OCI-LY1 (cell line): ENCODE data around the gene EXOC7.

ENCODE experiments used
- H2AFZ ChIP-seq: fragments of 200-600 bp; sonication (generic), shearing (Covaris generic); 2 replicates; pipeline ENCODE4 v1.6.0; 2014; ENCODE audit warnings: antibody characterized with exemption, mild to moderate bottlenecking, low read length
- H3F3A ChIP-seq: fragments of 200-600 bp; sonication (generic), shearing (Covaris generic); 2 replicates; pipeline ENCODE4 v1.6.0; 2014; ENCODE audit warnings: mild to moderate bottlenecking, antibody characterized with exemption, low read length, moderate library complexity; ENCODE audit not compliant: insufficient read depth
- H3K27ac ChIP-seq: fragments of 200-600 bp; sonication (generic); 2 replicates; pipeline ENCODE4 v1.5.1; 2014; ENCODE audit warnings: low read length, mixed run types, mild to moderate bottlenecking, low read depth; ENCODE audit not compliant: poor library complexity, severe bottlenecking
- H3K27me3 ChIP-seq: fragments of 200-600 bp; sonication (generic); 2 replicates; pipeline ENCODE4 v1.6.0; 2014; ENCODE audit warnings: antibody characterized with exemption, mild to moderate bottlenecking, low read length, moderate library complexity; ENCODE audit not compliant: insufficient read depth
- H3K36me3 ChIP-seq: fragments of 200-600 bp; sonication (generic); 2 replicates; pipeline ENCODE4 v1.6.1; 2014; ENCODE audit warnings: mild to moderate bottlenecking, antibody characterized with exemption, low read length, moderate library complexity, mixed read lengths; ENCODE audit not compliant: insufficient read depth
- H3K4me1 ChIP-seq: fragments of 200-600 bp; sonication (generic); 2 replicates; pipeline ENCODE4 v1.5.1; 2014; ENCODE audit warnings: mild to moderate bottlenecking, low read length, moderate library complexity; ENCODE audit not compliant: insufficient read depth, severe bottlenecking
- H3K4me2 ChIP-seq: fragments of 200-600 bp; sonication (generic), shearing (Covaris generic); 2 replicates; pipeline ENCODE4 v1.6.1; 2014; ENCODE audit warnings: low read length
- H3K4me3 ChIP-seq: fragments of 200-600 bp; sonication (generic); 2 replicates; pipeline ENCODE4 v1.5.1; 2014; ENCODE audit warnings: low read length, low read depth, mild to moderate bottlenecking, mixed read lengths; ENCODE audit not compliant: poor library complexity, severe bottlenecking
- H3K79me2 ChIP-seq: fragments of 200-600 bp; shearing (Covaris generic); 2 replicates; pipeline ENCODE4 v1.6.1; 2016; ENCODE audit warnings: mixed run types, low read length, mixed read lengths; ENCODE audit not compliant: insufficient read depth
- H3K9ac ChIP-seq: fragments of 200-600 bp; sonication (generic), shearing (Covaris generic); 2 replicates; pipeline ENCODE4 v1.6.1; 2014; ENCODE audit warnings: mild to moderate bottlenecking, low read length, mixed read lengths
- H3K9me2 ChIP-seq: fragments of 200-600 bp; sonication (generic), shearing (Covaris generic); 2 replicates; pipeline ENCODE4 v1.6.1; 2014; ENCODE audit warnings: low read depth, mild to moderate bottlenecking, low read length, mixed read lengths
- H3K9me3 ChIP-seq: fragments of 200-600 bp; shearing (Covaris generic); 2 replicates; pipeline ENCODE4 v1.6.1; 2014; ENCODE audit warnings: low read length, mixed read lengths
- H4K20me1 ChIP-seq: fragments of 200-600 bp; sonication (generic), shearing (Covaris generic); 2 replicates; pipeline ENCODE4 v1.6.0; 2016; ENCODE audit warnings: mild to moderate bottlenecking, low read length; ENCODE audit not compliant: insufficient read depth
- EZH2 ChIP-seq: fragments of 200-600 bp; sonication (generic), shearing (Covaris generic); IDR thresholded peaks from 2 replicates; pipeline ENCODE4 v1.8.0; 2017; ENCODE audit warnings: borderline replicate concordance, mixed run types, mild to moderate bottlenecking, antibody characterized with exemption, low read length, moderate library complexity, mixed read lengths
- TF ChIP-seq, protein P1 (sequence below): fragments of 200-600 bp; sonication (generic), shearing (Covaris generic); IDR thresholded peaks from 2 replicates; pipeline ENCODE4 v1.5.1; 2017; ENCODE audit warnings: mild to moderate bottlenecking, antibody characterized with exemption, low read length, moderate library complexity, mixed read lengths

The EXOC7 gene

DNA sequence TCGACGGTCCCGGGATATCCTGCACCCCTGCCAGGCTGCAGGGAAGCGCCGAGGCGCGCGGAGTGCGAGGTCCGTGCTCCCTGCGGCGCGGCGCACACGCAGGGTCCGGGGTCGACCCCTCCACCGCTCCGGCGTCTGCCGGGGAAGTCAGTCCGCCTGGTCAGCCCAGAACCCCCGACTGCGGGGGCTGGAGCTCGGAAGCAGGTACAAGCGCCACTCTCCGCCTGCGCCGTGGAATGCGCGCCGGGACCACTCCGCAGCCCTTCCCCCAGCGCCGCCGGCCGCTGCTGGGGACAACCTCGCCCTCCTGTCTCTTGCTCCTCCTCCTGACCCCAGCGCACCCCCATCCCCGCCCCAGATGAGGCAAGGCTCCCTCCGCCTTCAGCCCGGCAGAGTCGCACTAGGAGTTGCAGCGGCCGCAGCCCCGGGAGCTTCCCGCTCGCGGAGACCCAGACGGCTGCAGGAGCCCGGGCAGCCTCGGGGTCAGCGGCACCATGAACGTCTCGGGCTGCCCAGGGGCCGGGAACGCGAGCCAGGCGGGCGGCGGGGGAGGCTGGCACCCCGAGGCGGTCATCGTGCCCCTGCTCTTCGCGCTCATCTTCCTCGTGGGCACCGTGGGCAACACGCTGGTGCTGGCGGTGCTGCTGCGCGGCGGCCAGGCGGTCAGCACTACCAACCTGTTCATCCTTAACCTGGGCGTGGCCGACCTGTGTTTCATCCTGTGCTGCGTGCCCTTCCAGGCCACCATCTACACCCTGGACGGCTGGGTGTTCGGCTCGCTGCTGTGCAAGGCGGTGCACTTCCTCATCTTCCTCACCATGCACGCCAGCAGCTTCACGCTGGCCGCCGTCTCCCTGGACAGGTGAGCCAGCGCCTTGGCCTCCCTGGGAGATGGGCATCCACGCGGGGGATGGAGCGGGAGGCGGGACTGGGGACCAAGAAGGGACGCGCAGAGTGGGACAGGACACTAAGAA lies 28.9 kb downstream of the EXOC7 start, which contains the start of gene GALR2:
TSS of gene GALR2 (plus strand) at position 392 of the 974 bp plus-strand sequence. CDS start at position 495, 103 bp downstream.
- no peaks in the 10 kb centered on the region; the same call in 1 of the 2 replicates for H3K36me3 ChIP-seq
- no peak within 1 kb of the TSS for H3K4me2 ChIP-seq

GRCh38 chr17:76072148-76072858 lies 31.3 kb downstream of the EXOC7 start, which contains the start of gene SRP68:
TSS of gene SRP68 (minus strand) at chr17:76072517. CDS start at chr17:76072491, 26 bp downstream.
- Histone ChIP-seq H3K9ac (peak within 1 kb of the TSS; percentile 74), H3K36me3 (peaks cover 13% of the 10 kb centered on the region; the same call in 1 of the 2 replicates), H3K4me1 (peaks cover 17% of the 10 kb centered on the region), H3K27me3 (peaks cover 3% of the 10 kb centered on the region; the same call in 1 of the 2 replicates), H3F3A (no peaks in the 10 kb centered on the region), H3K9me3 (no peaks in the 10 kb centered on the region), H3K9me2 (no peaks in the 10 kb centered on the region), H3K27ac (peak within 1 kb of the TSS; percentile 59), H3K79me2 (peaks cover 8% of the 10 kb centered on the region; the same call in 1 of the 2 replicates), H4K20me1 (no peaks in the 10 kb centered on the region), H3K4me2 (peak within 1 kb of the TSS; percentile 88), H3K4me3 (peak within 1 kb of the TSS; percentile 69), H2AFZ (peak within 1 kb of the TSS; percentile 20; the same call in 1 of the 2 replicates)
- no peak for TF ChIP-seq EZH2
- TF ChIP-seq, protein P1, sequence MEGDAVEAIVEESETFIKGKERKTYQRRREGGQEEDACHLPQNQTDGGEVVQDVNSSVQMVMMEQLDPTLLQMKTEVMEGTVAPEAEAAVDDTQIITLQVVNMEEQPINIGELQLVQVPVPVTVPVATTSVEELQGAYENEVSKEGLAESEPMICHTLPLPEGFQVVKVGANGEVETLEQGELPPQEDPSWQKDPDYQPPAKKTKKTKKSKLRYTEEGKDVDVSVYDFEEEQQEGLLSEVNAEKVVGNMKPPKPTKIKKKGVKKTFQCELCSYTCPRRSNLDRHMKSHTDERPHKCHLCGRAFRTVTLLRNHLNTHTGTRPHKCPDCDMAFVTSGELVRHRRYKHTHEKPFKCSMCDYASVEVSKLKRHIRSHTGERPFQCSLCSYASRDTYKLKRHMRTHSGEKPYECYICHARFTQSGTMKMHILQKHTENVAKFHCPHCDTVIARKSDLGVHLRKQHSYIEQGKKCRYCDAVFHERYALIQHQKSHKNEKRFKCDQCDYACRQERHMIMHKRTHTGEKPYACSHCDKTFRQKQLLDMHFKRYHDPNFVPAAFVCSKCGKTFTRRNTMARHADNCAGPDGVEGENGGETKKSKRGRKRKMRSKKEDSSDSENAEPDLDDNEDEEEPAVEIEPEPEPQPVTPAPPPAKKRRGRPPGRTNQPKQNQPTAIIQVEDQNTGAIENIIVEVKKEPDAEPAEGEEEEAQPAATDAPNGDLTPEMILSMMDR, result no peak

More for the DNA sequence above, 28.9 kb downstream of the EXOC7 start, which contains the start of gene GALR2:
- H3K27ac ChIP-seq, result no peak within 1 kb of the TSS
- no peaks in the 10 kb centered on the region for H4K20me1 ChIP-seq
- H3K9ac ChIP-seq, result no peak within 1 kb of the TSS
- H3K4me3 ChIP-seq, result no peak within 1 kb of the TSS
- peaks cover 17% of the 10 kb centered on the region for H3K4me1 ChIP-seq
- TF ChIP-seq, protein P1, result no peak
- no peak for TF ChIP-seq EZH2
- no peaks in the 10 kb centered on the region for H3K9me2 ChIP-seq
- H2AFZ ChIP-seq, result no peak within 1 kb of the TSS
- H3K9me3 ChIP-seq, result no peaks in the 10 kb centered on the region
- H3F3A ChIP-seq, result no peaks in the 10 kb centered on the region
- H3K79me2 ChIP-seq, result peaks cover 8% of the 10 kb centered on the region; the same call in 1 of the 2 replicates
- peaks cover 14% of the 10 kb centered on the region for H3K27me3 ChIP-seq

DNA sequence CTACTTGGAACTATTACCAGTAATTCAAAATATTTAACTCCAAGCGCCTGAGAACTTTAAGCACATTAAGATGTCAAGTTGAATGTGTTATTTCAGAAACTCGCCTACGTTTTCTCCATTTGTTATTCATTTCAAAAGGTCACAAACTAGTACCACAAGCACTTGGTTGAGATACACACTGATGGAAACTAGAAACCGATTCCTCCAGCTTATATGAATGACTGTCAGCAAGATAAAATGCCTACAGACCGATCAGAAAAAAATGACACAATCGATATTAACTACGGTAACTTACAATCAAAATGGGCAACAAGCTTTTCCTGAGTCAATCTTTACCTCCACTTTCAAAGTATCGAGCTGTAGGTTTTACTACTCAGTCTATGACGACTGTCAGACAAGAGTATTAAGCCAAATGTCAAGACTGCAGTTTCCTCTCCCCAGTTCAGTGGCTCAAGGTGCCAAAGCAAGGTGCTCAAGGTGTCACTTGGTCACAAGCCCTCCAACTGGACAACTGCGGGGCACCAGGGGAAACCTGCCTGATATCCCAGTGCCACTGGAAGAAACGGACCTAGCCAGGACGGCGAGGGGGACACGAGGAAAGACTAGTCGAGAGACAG lies 31.9 kb downstream of the EXOC7 start:
- H3K27ac ChIP-seq, result peak overlapping the region; percentile 59
- no peaks in the 10 kb centered on the region for H3F3A ChIP-seq
- no peaks in the 10 kb centered on the region for H3K27me3 ChIP-seq
- no peak for TF ChIP-seq EZH2
- TF ChIP-seq, protein P1, result no peak
- no peaks in the 10 kb centered on the region for H4K20me1 ChIP-seq
- H3K79me2 ChIP-seq, result peaks cover 8% of the 10 kb centered on the region; the same call in 1 of the 2 replicates
- no peaks in the 10 kb centered on the region for H3K9me2 ChIP-seq
- peak overlapping the region; percentile 88 for H3K4me2 ChIP-seq
- H2AFZ ChIP-seq, result no peak overlapping the region
- H3K4me3 ChIP-seq, result peak overlapping the region; percentile 69
- peaks cover 14% of the 10 kb centered on the region; the same call in 1 of the 2 replicates for H3K36me3 ChIP-seq
- H3K4me1 ChIP-seq, result peaks cover 17% of the 10 kb centered on the region
- peak overlapping the region; percentile 74 for H3K9ac ChIP-seq
- no peaks in the 10 kb centered on the region for H3K9me3 ChIP-seq
